Gastrocnemius medialis (tissue), 4 donors: ENCODE measurements around the gene SMIM12.

ENCODE experiments used
- CTCF ChIP-seq, 5 experiments: fragments of 450-650 bp in 3 of 5; fragments of 200-600 bp in 2 of 5; sonication (generic) in 2 of 5; IDR thresholded peaks in 4 of 5; conservative IDR thresholded peaks in 1 of 5; 1 replicate in 4 of 5; 2 replicates in 1 of 5; pipeline ENCODE4 v1.5.1; 2016 to 2019; ENCODE audit warnings: antibody characterized with exemption in 5 of 5, mild to moderate bottlenecking in 3 of 5, moderate library complexity in 3 of 5
- POLR2A ChIP-seq, 2 donors: fragments of 450-650 bp; IDR thresholded peaks; one replicate each; pipeline ENCODE4 v1.6.1; 2017; ENCODE audit warnings: antibody characterized with exemption in 2 of 2, mild to moderate bottlenecking in 2 of 2, moderate library complexity in 2 of 2

DNA sequence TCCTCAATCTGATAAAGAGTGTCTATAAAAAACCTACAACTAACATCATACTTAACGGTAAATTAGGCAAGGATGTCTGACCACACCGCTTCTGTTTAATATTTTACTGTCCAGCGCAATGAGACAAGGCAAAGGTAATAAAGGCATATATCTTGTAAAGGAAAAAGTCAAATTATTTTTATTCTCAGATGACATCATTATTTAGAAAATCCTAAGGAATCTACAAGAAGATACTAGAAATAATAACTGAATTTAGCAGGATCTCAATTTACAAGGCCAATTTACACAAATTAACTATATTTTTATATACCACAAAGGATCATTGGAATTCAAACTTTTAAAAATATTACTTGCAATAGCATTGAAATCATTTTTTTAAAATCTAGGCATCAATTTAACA, 37.3 kb downstream of the SMIM12 start:
- no peak for TF ChIP-seq POLR2A (IDR thresholded peaks at IDR 0.05)
- TF ChIP-seq CTCF (IDR thresholded peaks at IDR 0.05 in 4 of 5, conservative IDR thresholded peaks at IDR 0.05 in 1 of 5) = no peak
